ENCODE results near the gene RINT1. TPM values are rescaled to one million over a fixed set of nuclear protein-coding genes. Genes with fewer than 3 reads are reported as not detected.
A peak's percentile ranks its signal among the peaks of the same experiment; 100 is the strongest.
"Not testable (repeated sequence)": the region's sequence is repeated elsewhere in the genome, so short reads cannot be mapped to it uniquely, and the experiment has no call there.

The RINT1 gene
- total RNA-seq, 1 experiment from 2014 or later = 26.6 TPM

- peak; percentile 45; the same call in 1 of the 2 replicates for TF ChIP-seq KAT7 (CRISPR knock-in tag; IDR thresholded peaks at IDR 0.05; ENCODE audit: borderline replicate concordance)
- no peak for TF ChIP-seq ZBTB21 (CRISPR knock-in tag; IDR thresholded peaks at IDR 0.05; ENCODE audit: borderline replicate concordance)
- TF ChIP-seq SOX15 (CRISPR knock-in tag; IDR thresholded peaks at IDR 0.05) = no peak
- TF ChIP-seq TEAD4 (CRISPR knock-in tag; IDR thresholded peaks at IDR 0.05) = no peak
- TF ChIP-seq STAT6 (CRISPR knock-in tag; conservative IDR thresholded peaks at IDR 0.05; ENCODE audit: low read depth) = no peak
- TF ChIP-seq SMAD3 (CRISPR knock-in tag; IDR thresholded peaks at IDR 0.05; ENCODE audit: borderline replicate concordance) = peak; percentile 78; the same call in 1 of the 2 replicates
- TF ChIP-seq ZNF138 (CRISPR knock-in tag; conservative IDR thresholded peaks at IDR 0.05) = no peak
- no peak for TF ChIP-seq RELA (CRISPR knock-in tag; IDR thresholded peaks at IDR 0.05; ENCODE audit: borderline replicate concordance)
- no peak for TF ChIP-seq ZNF423 (CRISPR knock-in tag; IDR thresholded peaks at IDR 0.05)
- no peak for TF ChIP-seq AFF4 (CRISPR knock-in tag; IDR thresholded peaks at IDR 0.05; ENCODE audit: borderline replicate concordance)
- peak; percentile 36; the same call in 1 of the 2 replicates for TF ChIP-seq ZNF232 (CRISPR knock-in tag; IDR thresholded peaks at IDR 0.05)
Observed at GRCh38 chr7:105521717-105522463, 10.1 kb upstream of the RINT1 start, which contains the start of gene PUS7 (continued).

GRCh38 chr7:105524423-105524822 is 7.6 kb upstream of the RINT1 start:
- H3K4me3 Mint-ChIP-seq; H3K9me3 Mint-ChIP-seq; ATAC-seq; CTCF ChIA-PET; POLR2A ChIA-PET; H3K27ac Mint-ChIP-seq; DNase-seq (ENCODE audit: low spot score): not testable (repeated sequence)
- Mint-ChIP-seq H3K4me1 (peaks cover 10% of the 10 kb centered on the region), H3K27me3 (ENCODE audit: low read depth) (peaks cover 15% of the 10 kb centered on the region), H3K36me3 (peaks cover 16% of the 10 kb centered on the region)

GRCh38 chr7:105524840-105525239 is 7.2 kb upstream of the RINT1 start:
- POLR2A ChIA-PET = no interaction called here

More at GRCh38 chr7:105524840-105525239, 7.2 kb upstream of the RINT1 start:
- no peak for ATAC-seq
- no peak for DNase-seq (ENCODE audit: low spot score)
- H3K27ac Mint-ChIP-seq = no peak overlapping the region
- peaks cover 6% of the 10 kb centered on the region for H3K4me1 Mint-ChIP-seq
- H3K36me3 Mint-ChIP-seq = peaks cover 12% of the 10 kb centered on the region
- TF ChIP-seq ZBTB21 (CRISPR knock-in tag; IDR thresholded peaks at IDR 0.05; ENCODE audit: borderline replicate concordance) = no peak
- no peak for TF ChIP-seq CDX4 (CRISPR knock-in tag; IDR thresholded peaks at IDR 0.05; ENCODE audit: borderline replicate concordance)
- no peak for TF ChIP-seq AR (CRISPR knock-in tag; IDR thresholded peaks at IDR 0.05)
- no peak for TF ChIP-seq MLX (CRISPR knock-in tag; IDR thresholded peaks at IDR 0.05)
- no peak for TF ChIP-seq CREB1 (CRISPR knock-in tag; IDR thresholded peaks at IDR 0.05)
- TF ChIP-seq E2F5 (CRISPR knock-in tag; IDR thresholded peaks at IDR 0.05) = no peak
- H3K9me3 Mint-ChIP-seq = peaks cover 9% of the 10 kb centered on the region
- H3K4me3 Mint-ChIP-seq = no peak overlapping the region
- H3K27me3 Mint-ChIP-seq (ENCODE audit: low read depth) = peaks cover 15% of the 10 kb centered on the region
- CTCF ChIA-PET = no interaction called here

Data from WTC11 (cell line).